ENCODE measurements around the gene PITPNC1.

Gene PITPNC1

DNA sequence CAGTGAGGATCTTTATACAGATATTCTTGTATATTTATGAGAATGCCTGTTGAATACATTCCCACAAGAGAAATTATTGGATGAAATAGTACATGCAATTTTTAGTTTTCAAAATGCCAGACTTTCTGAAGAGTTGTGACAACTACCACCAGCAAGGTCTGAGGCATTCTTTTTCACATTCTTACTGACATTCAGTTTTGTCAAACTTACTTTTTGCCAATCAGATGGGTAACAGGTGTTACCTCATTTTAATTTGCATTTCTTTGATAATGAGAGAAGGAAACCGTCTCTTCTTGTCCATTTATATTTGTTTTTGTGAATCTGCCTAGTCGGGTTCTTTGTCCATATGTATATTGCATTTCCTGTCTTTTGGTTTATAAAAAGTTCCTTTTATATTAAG is 364.9 kb downstream of the PITPNC1 start:
- no peak overlapping the region for H3K4me3 ChIP-seq (replicated peaks; ENCODE audit: low read depth, low read length)
- TF ChIP-seq, protein P1, sequence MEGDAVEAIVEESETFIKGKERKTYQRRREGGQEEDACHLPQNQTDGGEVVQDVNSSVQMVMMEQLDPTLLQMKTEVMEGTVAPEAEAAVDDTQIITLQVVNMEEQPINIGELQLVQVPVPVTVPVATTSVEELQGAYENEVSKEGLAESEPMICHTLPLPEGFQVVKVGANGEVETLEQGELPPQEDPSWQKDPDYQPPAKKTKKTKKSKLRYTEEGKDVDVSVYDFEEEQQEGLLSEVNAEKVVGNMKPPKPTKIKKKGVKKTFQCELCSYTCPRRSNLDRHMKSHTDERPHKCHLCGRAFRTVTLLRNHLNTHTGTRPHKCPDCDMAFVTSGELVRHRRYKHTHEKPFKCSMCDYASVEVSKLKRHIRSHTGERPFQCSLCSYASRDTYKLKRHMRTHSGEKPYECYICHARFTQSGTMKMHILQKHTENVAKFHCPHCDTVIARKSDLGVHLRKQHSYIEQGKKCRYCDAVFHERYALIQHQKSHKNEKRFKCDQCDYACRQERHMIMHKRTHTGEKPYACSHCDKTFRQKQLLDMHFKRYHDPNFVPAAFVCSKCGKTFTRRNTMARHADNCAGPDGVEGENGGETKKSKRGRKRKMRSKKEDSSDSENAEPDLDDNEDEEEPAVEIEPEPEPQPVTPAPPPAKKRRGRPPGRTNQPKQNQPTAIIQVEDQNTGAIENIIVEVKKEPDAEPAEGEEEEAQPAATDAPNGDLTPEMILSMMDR (IDR thresholded peaks at IDR 0.05; ENCODE audit: low read length, missing control alignments) = no peak
- DNase-seq (ENCODE audit: low read depth) = no peak
